ENCODE results near the gene CFAP299. TPM values are rescaled to one million over a fixed set of nuclear protein-coding genes. Genes with fewer than 3 reads are reported as not detected.

Gene CFAP299
- total RNA-seq, 1 donor from 2014 or later = not detected

DNA sequence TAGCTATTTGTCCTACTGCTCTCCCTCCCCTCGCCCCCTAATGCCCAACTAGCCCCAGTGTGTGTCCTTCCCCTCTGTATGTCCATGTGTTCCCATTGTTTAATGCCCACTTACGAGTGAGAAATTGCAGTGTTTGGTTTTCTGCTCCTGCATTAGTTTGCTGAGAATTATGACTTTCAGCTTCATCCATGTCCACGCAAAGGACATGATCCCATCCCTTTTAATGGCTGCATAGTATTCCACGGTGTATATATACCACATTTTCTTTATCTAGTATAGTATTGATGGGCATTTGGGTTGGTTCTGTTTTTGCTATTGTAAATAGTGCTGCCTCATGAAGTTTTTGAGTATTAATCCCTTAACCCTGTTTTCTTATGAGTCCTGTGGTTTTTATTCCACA is 33.6 kb upstream of the CFAP299 start:
- no peak for DNase-seq (ENCODE audit: low spot score in 2 of 2)
- Histone ChIP-seq H3K27ac (no peak overlapping the region), H3K9me3 (no peaks in the 10 kb centered on the region), H3K4me1 (no peaks in the 10 kb centered on the region), H3K27me3 (no peaks in the 10 kb centered on the region), H3K36me3 (no peaks in the 10 kb centered on the region), H3K4me3 (no peak overlapping the region)
- intact Hi-C loops (cut with DNase I) = no loop called here
- TF ChIP-seq, protein P1, sequence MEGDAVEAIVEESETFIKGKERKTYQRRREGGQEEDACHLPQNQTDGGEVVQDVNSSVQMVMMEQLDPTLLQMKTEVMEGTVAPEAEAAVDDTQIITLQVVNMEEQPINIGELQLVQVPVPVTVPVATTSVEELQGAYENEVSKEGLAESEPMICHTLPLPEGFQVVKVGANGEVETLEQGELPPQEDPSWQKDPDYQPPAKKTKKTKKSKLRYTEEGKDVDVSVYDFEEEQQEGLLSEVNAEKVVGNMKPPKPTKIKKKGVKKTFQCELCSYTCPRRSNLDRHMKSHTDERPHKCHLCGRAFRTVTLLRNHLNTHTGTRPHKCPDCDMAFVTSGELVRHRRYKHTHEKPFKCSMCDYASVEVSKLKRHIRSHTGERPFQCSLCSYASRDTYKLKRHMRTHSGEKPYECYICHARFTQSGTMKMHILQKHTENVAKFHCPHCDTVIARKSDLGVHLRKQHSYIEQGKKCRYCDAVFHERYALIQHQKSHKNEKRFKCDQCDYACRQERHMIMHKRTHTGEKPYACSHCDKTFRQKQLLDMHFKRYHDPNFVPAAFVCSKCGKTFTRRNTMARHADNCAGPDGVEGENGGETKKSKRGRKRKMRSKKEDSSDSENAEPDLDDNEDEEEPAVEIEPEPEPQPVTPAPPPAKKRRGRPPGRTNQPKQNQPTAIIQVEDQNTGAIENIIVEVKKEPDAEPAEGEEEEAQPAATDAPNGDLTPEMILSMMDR (IDR thresholded peaks at IDR 0.05) = no peak

DNA sequence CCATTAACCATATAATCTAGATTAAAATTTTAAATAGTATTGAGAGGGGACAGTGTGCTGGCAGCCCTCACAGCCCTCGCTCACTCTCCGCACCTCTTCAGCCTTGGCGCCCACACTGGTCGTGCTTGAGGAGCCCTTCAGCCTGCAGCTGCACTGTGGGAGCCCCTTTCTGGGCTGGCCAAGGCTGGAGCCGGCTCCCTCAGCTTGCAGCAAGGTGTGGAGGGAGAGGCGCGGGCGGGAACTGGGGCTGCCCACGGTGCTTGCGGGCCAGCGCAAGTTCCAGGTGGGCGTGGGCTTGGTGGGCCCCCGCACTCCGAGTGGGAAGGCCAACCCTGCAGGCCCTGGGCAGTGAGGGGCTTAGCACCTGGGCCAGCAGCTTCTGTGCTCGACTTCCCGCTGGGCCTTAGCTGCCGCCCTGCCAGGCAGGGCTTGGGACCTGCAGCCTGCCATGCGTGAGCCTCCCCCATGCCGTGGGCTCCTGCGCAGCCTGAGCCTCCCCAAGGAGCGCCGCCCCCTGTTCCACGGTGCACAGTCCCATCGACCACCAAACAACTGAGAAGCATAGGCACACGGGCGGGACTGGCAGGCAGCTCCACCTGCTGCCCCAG is 32.8 kb upstream of the CFAP299 start:
- Histone ChIP-seq H3K9me3 (no peaks in the 10 kb centered on the region), H3K4me1 (no peaks in the 10 kb centered on the region), H3K27ac (no peak overlapping the region), H3K36me3 (no peaks in the 10 kb centered on the region), H3K27me3 (no peaks in the 10 kb centered on the region), H3K4me3 (no peak overlapping the region)
- TF ChIP-seq, protein P1 (IDR thresholded peaks at IDR 0.05) = no peak
- no peak for DNase-seq (ENCODE audit: low spot score in 2 of 2)
- intact Hi-C loops (cut with DNase I) = no loop called here

DNA sequence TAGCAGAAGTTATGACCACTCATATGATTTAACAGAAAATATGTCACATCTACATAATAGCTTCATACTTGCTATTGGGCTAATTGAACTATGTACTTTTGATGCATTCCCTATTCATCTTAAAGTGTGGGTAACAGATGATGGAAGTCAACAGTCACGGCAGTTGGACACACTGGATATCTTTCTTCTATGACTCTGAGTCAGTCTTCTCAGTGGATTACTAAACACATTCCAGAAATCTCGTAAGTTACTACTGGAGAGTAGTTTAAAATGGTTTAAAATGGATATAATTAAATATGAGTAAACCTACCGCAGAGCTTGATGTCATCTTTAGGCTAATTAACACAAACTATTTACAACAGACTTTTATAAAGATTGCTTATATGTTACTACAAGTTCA is 30.1 kb upstream of the CFAP299 start:
- H3K27ac ChIP-seq = no peak overlapping the region
- intact Hi-C loops (cut with DNase I) = no loop called here
- H3K36me3 ChIP-seq = no peaks in the 10 kb centered on the region
- TF ChIP-seq, protein P1 (IDR thresholded peaks at IDR 0.05) = no peak
- no peaks in the 10 kb centered on the region for H3K9me3 ChIP-seq
- no peak overlapping the region for H3K4me3 ChIP-seq
- no peak for DNase-seq (ENCODE audit: low spot score in 2 of 2)
- H3K4me1 ChIP-seq = no peaks in the 10 kb centered on the region
- H3K27me3 ChIP-seq = no peaks in the 10 kb centered on the region

DNA sequence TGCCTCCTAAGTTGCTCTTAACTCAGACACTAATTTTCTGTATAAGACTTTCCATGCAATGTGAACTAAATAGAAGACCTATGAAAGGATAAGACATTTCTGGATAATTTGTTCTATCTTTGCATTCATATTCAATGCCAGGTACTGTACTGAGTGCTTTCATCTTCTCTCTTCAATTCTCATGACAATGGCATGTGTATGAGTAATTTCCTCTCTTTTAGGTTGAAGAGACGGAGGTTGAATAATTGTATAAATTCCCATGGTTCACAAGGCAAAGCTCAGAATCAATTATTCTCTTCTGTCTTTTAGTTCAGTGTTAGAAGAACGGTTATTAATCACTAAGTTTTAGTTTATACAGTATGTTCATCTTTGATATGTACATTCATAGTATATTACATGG is 29.3 kb upstream of the CFAP299 start:
- TF ChIP-seq, protein P1 (IDR thresholded peaks at IDR 0.05) = no peak
- no peaks in the 10 kb centered on the region for H3K27me3 ChIP-seq
- H3K4me3 ChIP-seq = no peak overlapping the region
- H3K27ac ChIP-seq = no peak overlapping the region
- H3K36me3 ChIP-seq = no peaks in the 10 kb centered on the region
- intact Hi-C loops (cut with DNase I) = no loop called here
- no peak for DNase-seq (ENCODE audit: low spot score in 2 of 2)
- H3K4me1 ChIP-seq = no peaks in the 10 kb centered on the region
- H3K9me3 ChIP-seq = no peaks in the 10 kb centered on the region

DNA sequence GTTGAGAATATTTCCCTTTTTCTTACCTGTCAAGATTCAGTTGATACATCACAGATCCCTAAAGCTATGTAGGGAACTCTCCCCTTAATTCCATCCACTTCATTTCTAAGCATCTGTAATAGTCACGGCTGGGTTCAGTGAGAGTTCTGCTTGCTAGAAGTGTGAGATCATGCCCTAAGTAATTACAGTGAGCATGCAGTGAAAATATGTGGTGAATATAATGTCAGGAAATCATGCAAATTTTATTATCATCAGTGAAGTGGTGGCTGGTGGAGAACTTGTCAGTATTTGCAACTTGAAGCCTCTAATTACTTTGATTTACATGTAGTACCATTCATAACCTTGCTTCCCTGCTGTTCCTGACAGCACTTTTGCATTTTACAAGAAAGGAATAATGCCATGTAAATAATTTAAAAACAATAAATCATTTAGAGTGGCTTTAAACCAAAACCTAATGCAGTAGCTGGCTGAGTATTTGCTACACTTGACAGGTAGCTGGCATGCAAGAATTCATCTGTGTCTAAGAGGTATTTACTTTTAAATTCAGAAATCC is 28.3 kb upstream of the CFAP299 start:
- H3K36me3 ChIP-seq = no peaks in the 10 kb centered on the region
- no peaks in the 10 kb centered on the region for H3K27me3 ChIP-seq
- DNase-seq (ENCODE audit: low spot score in 2 of 2) = no peak
- no peak overlapping the region for H3K27ac ChIP-seq
- TF ChIP-seq, protein P1 (IDR thresholded peaks at IDR 0.05) = no peak
- H3K4me1 ChIP-seq = no peaks in the 10 kb centered on the region
- no peaks in the 10 kb centered on the region for H3K9me3 ChIP-seq
- H3K4me3 ChIP-seq = no peak overlapping the region
- intact Hi-C loops (cut with DNase I) = no loop called here

Data from ascending aorta (tissue), 2 donors.